Suprapubic skin (tissue), 3 donors: ENCODE measurements around the gene CKS1B.

Experiments used
- CTCF ChIP-seq, 2 donors: fragments of 200-600 bp in 1 of 2; fragments of 450-650 bp in 1 of 2; sonication (generic) in 1 of 2; IDR thresholded peaks; one replicate each; pipeline ENCODE4 v1.5.1; 2016 to 2019; ENCODE audit warnings: antibody characterized with exemption in 2 of 2, mild to moderate bottlenecking in 1 of 2, moderate library complexity in 1 of 2
- EP300 ChIP-seq: sonication (generic); formaldehyde crosslinking; IDR thresholded peaks from one replicate; pipeline ENCODE4 v1.6.1; 2017; ENCODE audit warnings: antibody characterized with exemption
- POLR2A ChIP-seq, 2 donors: fragments of 450-650 bp; IDR thresholded peaks; one replicate each; pipeline ENCODE4 v1.6.1; 2017; ENCODE audit warnings: antibody characterized with exemption in 2 of 2, mild to moderate bottlenecking in 2 of 2, moderate library complexity in 2 of 2

DNA sequence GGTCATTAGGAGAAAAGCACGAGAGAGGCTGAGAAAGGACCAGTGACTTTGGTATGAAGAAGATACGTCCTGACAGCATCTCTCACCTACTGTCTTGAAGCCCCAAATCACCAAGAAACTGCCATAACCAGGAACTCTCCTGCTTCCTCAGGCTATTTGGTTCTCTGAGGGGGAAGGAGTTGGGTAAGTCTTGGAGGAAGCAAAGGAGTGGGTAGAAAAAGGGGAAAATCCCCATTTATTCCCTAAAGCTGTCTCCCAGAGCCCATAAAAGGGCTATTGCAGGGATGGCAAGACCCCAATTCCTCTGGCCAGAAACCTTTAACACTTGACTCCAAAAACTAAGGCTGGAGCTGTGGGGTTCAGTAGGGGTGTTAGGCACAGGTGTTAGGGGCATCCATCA lies 16.4 kb upstream of the CKS1B start:
- TF ChIP-seq CTCF (IDR thresholded peaks at IDR 0.05) (no peak), POLR2A (IDR thresholded peaks at IDR 0.05) (no peak), EP300 (no peak)
